Thoracic aorta (tissue), 2 donors: ENCODE measurements around the gene ARHGAP19. TPM values are rescaled to one million over a fixed set of nuclear protein-coding genes. Genes with fewer than 3 reads are reported as not detected.
"Not testable (repeated sequence)": the region's sequence is repeated elsewhere in the genome, so short reads cannot be mapped to it uniquely, and the experiment has no call there.

Source experiments
- ATAC-seq: fragments of 150-250 bp; one replicate; pipeline ENCODE4 v1.8.0; 2017; ENCODE audit warnings: low read depth; ENCODE audit not compliant: insufficient number of reproducible peaks, low FRiP score
- DNase-seq: peaks from one replicate; pipeline ENCODE4 v3.0.0-alpha.2; 2020; ENCODE audit warnings: low spot score
- H3K27ac ChIP-seq, 2 donors: fragments of 200-600 bp; sonication (generic); 1 replicate in 1 of 2; 2 replicates in 1 of 2; pipeline ENCODE4 v1.5.1; 2016; ENCODE audit warnings: mild to moderate bottlenecking in 2 of 2, moderate library complexity in 2 of 2
- H3K27me3 ChIP-seq: fragments of 200-600 bp; sonication (generic); replicated peaks from 2 replicates; pipeline ENCODE4 v1.6.0; 2016; ENCODE audit warnings: mild to moderate bottlenecking; ENCODE audit not compliant: insufficient read depth
- H3K36me3 ChIP-seq: fragments of 200-600 bp; sonication (generic); one replicate; pipeline ENCODE4 v1.5.1; 2016
- H3K4me1 ChIP-seq, 2 donors: fragments of 200-600 bp; sonication (generic); 1 replicate in 1 of 2; 2 replicates in 1 of 2; pipeline versions ENCODE4 v1.5.1 to v1.6.0; 2016; ENCODE audit warnings: low read depth in 2 of 2, mild to moderate bottlenecking in 1 of 2; ENCODE audit not compliant: control insufficient read depth in 1 of 2
- H3K4me3 ChIP-seq: fragments of 200-600 bp; sonication (generic); 2 replicates; pipeline ENCODE4 v1.5.1; 2016; ENCODE audit warnings: mild to moderate bottlenecking
- H3K9me3 ChIP-seq: fragments of 200-600 bp; sonication (generic); 2 replicates; pipeline ENCODE4 v1.5.1; 2016
- total RNA-seq, 2 donors: library from RNA; depleted of rRNA; stranded (reverse); fragments of >200 nt; gene quantifications; one replicate each; pipeline versions ENCODE4 v1.1.0 to v1.2.3, GENCODE V29; 2016
- TF ChIP-seq, protein P1 (sequence below): fragments of 200-600 bp; sonication (generic); IDR thresholded peaks from one replicate; pipeline ENCODE4 v1.5.1; 2019; ENCODE audit warnings: antibody characterized with exemption

The ARHGAP19 gene
- total RNA-seq, 2 donors from 2014 or later, result 3.5 to 27.1 TPM

DNA sequence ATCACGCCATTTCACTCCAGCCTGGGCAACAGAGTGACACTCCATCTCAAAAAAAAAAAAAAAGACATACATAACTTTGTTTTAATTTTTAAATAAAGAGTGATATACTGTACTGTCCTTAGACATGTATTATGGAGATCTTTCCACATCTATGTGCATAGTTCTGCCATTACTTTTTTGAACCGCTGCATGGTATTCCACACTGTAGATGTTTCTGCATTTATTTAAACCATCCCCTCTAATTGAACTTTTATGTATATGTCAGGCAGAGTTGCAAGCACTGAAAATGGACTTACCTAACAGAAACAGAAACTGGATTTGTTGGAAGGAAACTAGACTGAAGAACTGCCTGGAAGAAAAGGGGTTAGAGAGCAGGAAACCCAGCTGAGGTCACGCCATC is 8.5 kb upstream of the ARHGAP19 start:
- Histone ChIP-seq H3K36me3 (no peaks in the 10 kb centered on the region), H3K4me3 (no peak overlapping the region), H3K4me1 (no peaks in the 10 kb centered on the region), H3K27ac (no peak overlapping the region), H3K9me3 (no peaks in the 10 kb centered on the region), H3K27me3 (no peaks in the 10 kb centered on the region)
- DNase-seq (no peak), ATAC-seq (no peak)
- TF ChIP-seq, protein P1, sequence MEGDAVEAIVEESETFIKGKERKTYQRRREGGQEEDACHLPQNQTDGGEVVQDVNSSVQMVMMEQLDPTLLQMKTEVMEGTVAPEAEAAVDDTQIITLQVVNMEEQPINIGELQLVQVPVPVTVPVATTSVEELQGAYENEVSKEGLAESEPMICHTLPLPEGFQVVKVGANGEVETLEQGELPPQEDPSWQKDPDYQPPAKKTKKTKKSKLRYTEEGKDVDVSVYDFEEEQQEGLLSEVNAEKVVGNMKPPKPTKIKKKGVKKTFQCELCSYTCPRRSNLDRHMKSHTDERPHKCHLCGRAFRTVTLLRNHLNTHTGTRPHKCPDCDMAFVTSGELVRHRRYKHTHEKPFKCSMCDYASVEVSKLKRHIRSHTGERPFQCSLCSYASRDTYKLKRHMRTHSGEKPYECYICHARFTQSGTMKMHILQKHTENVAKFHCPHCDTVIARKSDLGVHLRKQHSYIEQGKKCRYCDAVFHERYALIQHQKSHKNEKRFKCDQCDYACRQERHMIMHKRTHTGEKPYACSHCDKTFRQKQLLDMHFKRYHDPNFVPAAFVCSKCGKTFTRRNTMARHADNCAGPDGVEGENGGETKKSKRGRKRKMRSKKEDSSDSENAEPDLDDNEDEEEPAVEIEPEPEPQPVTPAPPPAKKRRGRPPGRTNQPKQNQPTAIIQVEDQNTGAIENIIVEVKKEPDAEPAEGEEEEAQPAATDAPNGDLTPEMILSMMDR, result no peak

DNA sequence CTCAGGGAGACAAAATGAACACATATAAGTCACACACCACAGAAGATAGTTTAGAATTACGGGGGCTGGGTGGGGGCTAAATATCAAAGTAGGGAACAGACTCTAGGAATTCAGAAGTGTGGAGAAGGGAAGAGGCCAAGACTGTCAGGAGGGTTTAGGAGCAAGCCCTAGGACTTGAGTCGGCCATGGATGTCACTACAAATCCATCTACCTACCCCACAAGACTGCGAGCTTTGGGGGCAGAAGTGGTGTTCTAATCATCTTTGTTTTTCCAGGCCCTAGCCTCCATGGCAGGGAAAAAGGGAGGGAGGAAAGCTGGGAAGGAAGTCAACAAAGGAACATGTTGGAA is 5.8 kb upstream of the ARHGAP19 start:
- Histone ChIP-seq H3K27ac (no peak overlapping the region), H3K4me3 (no peak overlapping the region), H3K27me3 (no peaks in the 10 kb centered on the region), H3K9me3 (no peaks in the 10 kb centered on the region), H3K36me3 (no peaks in the 10 kb centered on the region), H3K4me1 (no peaks in the 10 kb centered on the region)
- ATAC-seq, result no peak
- DNase-seq, result no peak
- TF ChIP-seq, protein P1, result no peak

DNA sequence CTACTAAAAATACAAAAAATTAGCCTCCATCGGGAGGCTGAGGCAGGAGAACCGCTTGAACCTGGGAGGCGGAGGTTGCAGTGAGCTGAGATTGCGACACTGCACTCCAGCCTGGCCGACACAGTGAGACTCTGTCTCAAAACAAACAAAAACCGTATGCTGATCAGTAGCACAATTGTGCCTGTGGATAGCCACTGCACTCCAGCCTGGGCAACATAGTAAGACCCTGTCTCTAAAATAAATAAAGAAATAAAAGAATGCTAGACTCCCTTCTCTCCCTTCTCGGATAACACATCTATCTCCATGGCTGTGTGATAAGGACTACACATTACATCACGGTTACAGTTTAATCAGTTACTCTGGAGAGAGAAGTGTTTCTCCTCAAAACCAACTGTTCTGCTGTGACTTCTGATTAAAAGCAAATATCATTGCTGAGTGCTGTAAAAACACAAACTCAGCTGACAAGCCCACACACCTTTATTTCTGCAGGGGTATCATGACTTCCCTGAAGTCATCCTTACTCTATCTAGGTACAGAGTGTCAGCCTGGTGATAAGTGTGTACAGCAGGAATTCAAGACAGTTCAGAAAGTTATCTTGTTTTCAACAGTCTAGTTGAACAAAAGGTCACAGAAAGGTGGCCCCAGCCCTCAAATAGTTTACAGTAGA is 5.3 kb upstream of the ARHGAP19 start:
- no peaks in the 10 kb centered on the region for H3K27me3 ChIP-seq
- no peak overlapping the region for H3K27ac ChIP-seq
- no peak for DNase-seq
- no peaks in the 10 kb centered on the region for H3K9me3 ChIP-seq
- no peaks in the 10 kb centered on the region for H3K4me1 ChIP-seq
- no peaks in the 10 kb centered on the region for H3K36me3 ChIP-seq
- ATAC-seq, result no peak
- no peak overlapping the region for H3K4me3 ChIP-seq
- TF ChIP-seq, protein P1, result no peak

DNA sequence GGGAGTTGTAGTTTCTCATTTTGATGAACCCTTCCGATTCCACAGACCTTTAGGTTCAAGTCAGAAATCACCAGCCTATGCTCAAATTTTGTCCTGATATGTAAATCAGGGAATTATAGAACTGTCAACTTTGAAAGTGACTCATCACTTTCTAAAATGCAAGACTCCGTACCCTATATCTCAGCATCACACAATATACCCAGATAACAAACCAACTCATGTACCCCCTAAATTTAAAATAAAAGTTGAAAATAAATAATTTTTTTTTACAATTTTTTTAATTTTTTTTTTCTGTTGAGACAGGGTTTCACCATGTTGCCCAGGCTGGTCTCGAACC is 393 bp upstream of the ARHGAP19 start:
- Histone ChIP-seq H3K9me3 (no peaks in the 10 kb centered on the region), H3K36me3 (no peaks in the 10 kb centered on the region), H3K4me3 (peak overlapping the region; percentile 94), H3K27ac (peak overlapping the region in 1 of 2 donors; percentile 96), H3K4me1 (peaks cover 7 to 8% of the 10 kb centered on the region in 2 donors), H3K27me3 (no peaks in the 10 kb centered on the region)
- peak; percentile 35 for ATAC-seq
- TF ChIP-seq, protein P1, result no peak
- DNase-seq, result no peak

DNA sequence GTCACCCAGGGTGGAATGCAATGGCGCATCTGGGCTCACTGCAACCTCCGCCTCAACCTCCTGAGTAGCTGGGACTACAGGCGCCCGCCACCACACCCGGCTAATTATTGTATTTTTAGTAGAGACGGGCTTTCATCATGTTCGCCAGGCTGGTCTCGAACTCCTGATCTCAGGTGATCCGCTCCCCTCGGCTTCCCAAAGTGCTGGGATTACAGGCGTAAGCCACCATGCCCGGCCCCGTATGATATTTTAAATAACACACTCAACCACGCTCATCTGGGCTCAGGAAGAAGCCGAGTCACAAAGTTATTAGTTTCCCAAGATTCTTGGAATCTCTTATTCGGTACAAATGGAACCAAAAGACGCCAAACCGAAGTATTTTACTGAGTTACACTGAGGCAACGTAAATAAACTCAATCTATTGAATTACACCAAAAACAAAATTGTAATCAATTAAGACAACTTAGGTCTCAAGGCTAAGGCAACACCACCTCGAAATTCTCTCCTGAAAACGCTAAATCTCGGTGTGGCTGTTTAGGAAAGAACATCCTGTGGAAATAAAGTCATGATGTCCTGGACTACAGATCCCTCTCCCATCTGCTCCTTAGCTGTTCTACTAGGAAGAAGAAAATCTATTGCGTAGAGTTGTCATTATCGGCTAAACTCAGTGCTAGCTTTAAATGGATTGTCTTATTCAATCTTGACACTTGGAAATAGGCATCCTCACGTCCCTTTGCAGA is 910 bp downstream of the ARHGAP19 start:
- Histone ChIP-seq H3K9me3 (no peaks in the 10 kb centered on the region), H3K4me3 (peak overlapping the region; percentile 94), H3K27me3 (no peaks in the 10 kb centered on the region), H3K4me1 (peaks cover 7 to 8% of the 10 kb centered on the region in 2 donors), H3K36me3 (peaks cover 2% of the 10 kb centered on the region), H3K27ac (peak overlapping the region; percentile 85 to 96)
- no peak for DNase-seq
- TF ChIP-seq, protein P1, result no peak
- no peak for ATAC-seq

DNA sequence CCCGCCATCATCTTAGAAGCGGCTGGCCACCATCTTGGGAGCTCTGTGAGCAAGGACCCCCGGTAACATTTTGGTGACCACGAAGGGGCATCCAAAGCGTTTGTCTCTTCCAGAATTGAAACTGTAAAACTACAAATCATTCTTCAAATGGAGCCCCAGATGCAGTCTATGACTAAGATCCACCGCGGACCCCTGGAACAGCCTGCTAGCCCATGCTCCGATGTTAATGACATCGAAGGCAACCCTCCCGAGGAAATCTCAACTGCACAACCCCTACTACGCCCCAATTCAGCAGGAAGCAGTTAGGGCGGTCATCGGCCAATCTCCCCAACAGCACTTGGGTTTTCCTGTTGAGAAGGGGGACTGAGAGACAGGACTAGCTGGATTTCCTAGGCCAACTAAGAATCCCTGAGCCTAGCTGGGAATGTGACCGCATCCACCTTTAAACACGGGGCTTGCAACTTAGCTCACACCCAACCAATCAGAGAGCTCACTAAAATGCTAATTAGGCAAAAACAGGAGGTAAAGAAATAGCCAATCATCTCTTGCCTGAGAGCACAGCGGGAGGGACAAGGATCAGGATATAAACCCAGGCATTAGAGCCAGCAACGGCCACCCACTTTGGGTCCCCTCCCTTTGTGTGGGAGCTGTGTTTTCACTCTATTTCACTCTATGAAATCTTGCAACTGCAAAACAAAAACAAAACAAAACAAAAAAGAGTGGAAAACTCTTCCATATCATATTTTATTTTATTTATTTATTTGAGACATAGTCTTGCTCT is 1.7 kb downstream of the ARHGAP19 start:
- not testable (repeated sequence) for DNase-seq, H3K27ac ChIP-seq, H3K9me3 ChIP-seq, H3K4me3 ChIP-seq, ATAC-seq, H3K36me3 ChIP-seq, H3K27me3 ChIP-seq, H3K4me1 ChIP-seq

DNA sequence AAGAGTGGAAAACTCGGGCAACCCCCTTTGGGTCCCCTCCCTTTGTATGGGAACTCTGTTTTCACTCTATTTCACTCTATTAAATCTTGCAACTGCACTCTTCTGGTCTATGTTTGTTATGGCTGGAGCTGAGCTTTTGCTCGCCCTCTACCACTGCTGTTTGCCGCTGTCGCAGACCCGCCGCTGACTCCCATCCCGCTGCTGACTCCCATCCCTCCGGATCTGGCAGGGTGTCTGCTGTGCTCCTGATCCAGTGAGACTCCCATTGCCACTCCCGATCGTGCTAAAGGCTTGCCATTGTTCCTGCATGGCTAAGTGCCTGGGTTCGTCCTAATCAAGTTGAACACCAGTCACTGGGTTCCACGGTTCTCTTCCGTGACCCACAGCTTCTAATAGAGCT is 2.4 kb downstream of the ARHGAP19 start:
- ATAC-seq, H3K4me1 ChIP-seq, H3K9me3 ChIP-seq, H3K27me3 ChIP-seq, H3K4me3 ChIP-seq, H3K27ac ChIP-seq, H3K36me3 ChIP-seq, DNase-seq: not testable (repeated sequence)
